AG04449 (cell line): ENCODE results near the gene LGR4.

Source experiments
- CTCF ChIA-PET: fragments of 350-600 bp; formaldehyde crosslinking; extraction: SDS; loops from one replicate; lab custom pipeline; 2021; ENCODE audit warnings: antibody characterized with exemption; lab: Yijun Ruan, JAX
- POLR2A ChIA-PET: fragments of 400-600, 350-600 bp; formaldehyde crosslinking; extraction: SDS; loops from one replicate; lab custom pipeline; 2020; ENCODE audit warnings: antibody characterized with exemption, inconsistent platforms; lab: Yijun Ruan, JAX
- DNase-seq: peaks from one replicate; pipeline ENCODE4 v3.0.0-alpha.2; 2010; ENCODE audit warnings: low read depth, low spot score
- H3K4me3 ChIP-seq: 2 replicates; pipeline ENCODE4 v1.5.1; 2011; ENCODE audit warnings: low read depth, mild to moderate bottlenecking, control low read depth, low read length
- CTCF ChIP-seq: IDR thresholded peaks from one replicate; pipeline ENCODE4 v1.5.1; 2011; ENCODE audit warnings: mild to moderate bottlenecking, moderate library complexity, low read length, control low read depth, inconsistent platforms; ENCODE audit not compliant: insufficient read depth; ENCODE audit errors: missing control alignments

LGR4 gene

GRCh38 chr11:27495710-27496300, 23.2 kb upstream of the LGR4 start:
- no peak for DNase-seq
- no peak overlapping the region for H3K4me3 ChIP-seq
- ChIA-PET POLR2A (interaction anchor here (0.7 kb wide), 1 partner anchor 8 kb away, joined by 3 read pairs; no protein-coding TSS in a partner anchor), CTCF (interaction anchor here (0.6 to 8.2 kb wide), 15 partner anchors 9 to 1850 kb away, joined by 3 to 108 read pairs (median 5); no protein-coding TSS in a partner anchor)
- TF ChIP-seq CTCF = no peak

DNA sequence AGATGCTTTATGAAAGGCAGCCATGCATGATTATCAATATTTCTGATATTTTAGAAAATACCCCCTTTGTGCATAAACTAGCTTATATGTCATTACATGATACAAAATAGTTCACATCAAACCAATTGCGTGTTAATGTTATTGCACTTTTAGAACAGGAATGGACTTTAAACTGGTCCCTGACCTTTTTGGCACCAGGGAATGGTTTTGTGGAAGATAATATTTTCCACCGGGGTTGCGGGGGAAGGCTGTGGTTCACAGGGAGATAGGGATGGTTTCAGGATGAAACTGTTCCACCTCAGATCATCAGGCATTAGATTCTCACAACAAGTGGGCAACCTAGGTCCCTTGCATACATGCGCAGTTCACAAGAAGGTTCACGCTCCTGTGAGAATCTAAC, 16.5 kb upstream of the LGR4 start:
- DNase-seq = no peak
- CTCF ChIA-PET = interaction anchor here (1.0 to 13.4 kb wide), 5 partner anchors 9 to 330 kb away, joined by 4 to 278 read pairs (median 85); no protein-coding TSS in a partner anchor
- TF ChIP-seq CTCF = no peak
- POLR2A ChIA-PET = no interaction called here
- H3K4me3 ChIP-seq = no peak overlapping the region

GRCh38 chr11:27487706-27488105, 15.1 kb upstream of the LGR4 start:
- TF ChIP-seq CTCF = no peak
- ChIA-PET POLR2A (interaction anchor here (0.6 to 0.9 kb wide), 2 partner anchors 8 to 15 kb away, joined by 3 to 4 read pairs; partner anchors contain the start of gene LGR4), CTCF (interaction anchor here (1.1 to 13.4 kb wide), 11 partner anchors 10 to 329 kb away, joined by 3 to 278 read pairs (median 28); no protein-coding TSS in a partner anchor)
- H3K4me3 ChIP-seq = no peak overlapping the region
- no peak for DNase-seq

- CTCF ChIA-PET = interaction anchor here (0.6 to 13.4 kb wide), 73 partner anchors 11 to 1202 kb away, joined by 3 to 278 read pairs (median 5); partner anchors contain the start of gene LGR4
- no peak overlapping the region for H3K4me3 ChIP-seq
- peak; percentile 60 for TF ChIP-seq CTCF
- no peak for DNase-seq
- POLR2A ChIA-PET = no interaction called here
Observed at GRCh38 chr11:27485930-27486773, 13.6 kb upstream of the LGR4 start.

DNA sequence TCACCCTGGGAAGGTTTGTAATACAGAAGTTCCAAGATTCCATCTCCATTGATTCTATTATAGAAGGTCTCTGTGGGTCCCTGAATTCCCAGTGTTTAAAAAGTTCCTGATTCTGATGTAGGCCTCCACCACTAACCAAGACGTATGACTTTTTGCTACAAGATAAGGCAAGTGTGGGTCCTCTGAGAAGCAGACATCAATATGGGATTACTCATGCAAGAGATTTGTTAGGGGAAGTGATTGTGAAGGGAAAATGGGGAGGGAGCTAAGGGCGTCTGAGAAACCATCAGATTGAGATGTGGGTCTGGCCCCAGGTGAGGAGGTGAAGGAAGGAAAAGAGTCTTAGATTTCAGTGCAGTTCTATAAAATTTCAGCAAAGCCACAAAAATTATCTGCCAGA, 10.2 kb upstream of the LGR4 start:
- no peak overlapping the region for H3K4me3 ChIP-seq
- TF ChIP-seq CTCF = no peak
- CTCF ChIA-PET = interaction anchor here (0.7 to 13.4 kb wide), 9 partner anchors 10 to 323 kb away, joined by 3 to 278 read pairs (median 5); partner anchors contain the start of gene LGR4
- POLR2A ChIA-PET = no interaction called here
- DNase-seq = no peak
